Left lung (tissue), 10 donors: ENCODE data around the gene CFAP97D2. TPM values are rescaled to one million over a fixed set of nuclear protein-coding genes. Genes with fewer than 3 reads are reported as not detected.

Experiments
- ATAC-seq: fragments of 200-7000 bp; cut with Tn5 transposase; one replicate; pipeline ENCODE4 v1.9.1; 2020; ENCODE audit warnings: moderate library complexity
- DNase-seq, 4 donors: peaks; one replicate each; pipeline ENCODE4 v3.0.0-alpha.2; 2013 to 2020
- H3K27ac ChIP-seq, 2 donors: fragments of 200-600 bp; sonication (generic) in 1 of 2; one replicate each; pipeline versions ENCODE4 v1.5.0 to v1.8.0; 2020 to 2021
- H3K27me3 ChIP-seq, 2 donors: fragments of 200-600 bp; sonication (generic) in 1 of 2; one replicate each; pipeline versions ENCODE4 v1.5.0 to v1.8.0; 2020 to 2021
- H3K36me3 ChIP-seq, 2 donors: fragments of 200-600 bp; sonication (generic) in 1 of 2; one replicate each; pipeline versions ENCODE4 v1.5.0 to v1.8.0; 2020 to 2021
- H3K4me1 ChIP-seq, 2 donors: fragments of 200-600 bp; one replicate each; pipeline ENCODE4 v1.8.0; 2021
- H3K4me3 ChIP-seq, 2 donors: fragments of 200-600 bp; sonication (generic) in 1 of 2; one replicate each; pipeline versions ENCODE4 v1.5.0 to v1.8.0; 2020 to 2021; ENCODE audit warnings: mild to moderate bottlenecking in 1 of 2
- H3K9me3 ChIP-seq, 2 donors: fragments of 200-600 bp; sonication (generic) in 1 of 2; one replicate each; pipeline versions ENCODE4 v1.5.0 to v1.8.0; 2020 to 2021
- CTCF ChIP-seq, 2 donors: fragments of 200-600 bp; sonication (generic) in 1 of 2; IDR thresholded peaks; one replicate each; pipeline versions ENCODE4 v1.5.0 to v1.8.0; 2021; ENCODE audit warnings: antibody characterized with exemption in 2 of 2
- intact Hi-C, 2 donors: fragments of 100-400 bp; cut with DNase I; formaldehyde crosslinking; loops; one replicate each; pipeline versions ENCODE4 v1.11.2 to v1.14.2; 2022
- microRNA-seq, 2 donors: library from miRNA; unstranded; fragments of <30 nt; microRNA quantifications; one replicate each; pipeline ENCODE4, GENCODE V29; 2019
- polyA plus RNA-seq, 6 donors: library from polyadenylated mRNA; unstranded; fragments of 120-200 nt; gene quantifications; one replicate each; pipeline ENCODE4 v1.2.1, GENCODE V29; 2013; ENCODE audit not compliant: insufficient read length in 6 of 6
- total RNA-seq, 2 donors: library from RNA; stranded (reverse); fragmentation: NEBNext Ultra II Directional; extraction: Animal tissue kit (Norgen Biotek cat#: 25700); gene quantifications; one replicate each; pipeline ENCODE4 v1.2.1, GENCODE V29; 2021
- donor health status: DM: no; HTN: yes; CAD: no.
- donor health status: DM: no; HTN: no; CAD: no.

Gene CFAP97D2
- total and polyA plus RNA-seq, 8 donors = 0.23 to 2.1 (median 1.0) TPM; not detected in 1

- Histone ChIP-seq H3K4me1 (no peaks in the 10 kb centered on the region), H3K36me3 (peaks cover 0 to 94% of the 10 kb centered on the region in 2 donors), H3K27me3 (no peaks in the 10 kb centered on the region), H3K27ac (no peak overlapping the region), H3K4me3 (no peak overlapping the region), H3K9me3 (no peaks in the 10 kb centered on the region)
- no peak for DNase-seq
- TF ChIP-seq CTCF (IDR thresholded peaks at IDR 0.05) = no peak
- no peak for ATAC-seq
- intact Hi-C loops = no loop called here
These were observed 89.6 kb downstream of the CFAP97D2 start for GRCh38 chr13:114268344-114269280.

GRCh38 chr13:114269281-114269770 is 90.3 kb downstream of the CFAP97D2 start:
- DNase-seq = no peak
- Histone ChIP-seq H3K27me3 (no peaks in the 10 kb centered on the region), H3K27ac (no peak overlapping the region), H3K4me3 (no peak overlapping the region), H3K36me3 (peaks cover 0 to 94% of the 10 kb centered on the region in 2 donors), H3K9me3 (no peaks in the 10 kb centered on the region), H3K4me1 (no peaks in the 10 kb centered on the region)
- no peak for ATAC-seq
- intact Hi-C loops = no loop called here
- TF ChIP-seq CTCF (IDR thresholded peaks at IDR 0.05) = no peak

Small RNA genes within 50 kb of the gene (microRNA-seq; reads per million reads assigned to microRNA genes)
- 0.14 to 0.34 reads per million in 2 donors for gene MIR548AR

Other genes with a start within 250 kb of the CFAP97D2 start
- gene C13orf46, start 205.2 kb upstream of the CFAP97D2 start, total RNA-seq = 1 to 10 TPM; 7.1 to 7.5 TPM
- gene C13orf46, start 205.2 kb upstream of the CFAP97D2 start, polyA plus RNA-seq = under 1 TPM; 0.10 to 0.50 (median 0.28) TPM
- gene RASA3, start 46.6 kb upstream of the CFAP97D2 start, total RNA-seq = 10 to 100 TPM; 14.5 to 22.2 TPM
- 10 to 100 TPM; 11.4 to 13.5 (median 11.9) TPM for gene RASA3, start 46.6 kb upstream of the CFAP97D2 start, polyA plus RNA-seq
- 10 to 100 TPM; 59.8 to 63.6 TPM for gene CDC16, start 55.6 kb downstream of the CFAP97D2 start, total RNA-seq
- gene CDC16, start 55.6 kb downstream of the CFAP97D2 start, polyA plus RNA-seq = 100 to 1,000 TPM; 114 to 161 (median 129) TPM
- 10 to 100 TPM; 32.3 to 42.6 TPM for gene UPF3A, start 102.3 kb downstream of the CFAP97D2 start, total RNA-seq
- gene UPF3A, start 102.3 kb downstream of the CFAP97D2 start, polyA plus RNA-seq = 100 to 1,000 TPM; 152 to 193 (median 160) TPM
- 10 to 100 TPM; 20.9 to 22.7 TPM for gene CHAMP1, start 135.2 kb downstream of the CFAP97D2 start, total RNA-seq
- gene CHAMP1, start 135.2 kb downstream of the CFAP97D2 start, polyA plus RNA-seq = 10 to 100 TPM; 24.9 to 32.4 (median 29.0) TPM